Measurements from ENCODE around the gene RANBP17.

Gene RANBP17

GRCh38 chr5:171092194-171092593 is 230.4 kb downstream of the RANBP17 start:
- DNase-seq (ENCODE audit: low read depth): no peak

DNA sequence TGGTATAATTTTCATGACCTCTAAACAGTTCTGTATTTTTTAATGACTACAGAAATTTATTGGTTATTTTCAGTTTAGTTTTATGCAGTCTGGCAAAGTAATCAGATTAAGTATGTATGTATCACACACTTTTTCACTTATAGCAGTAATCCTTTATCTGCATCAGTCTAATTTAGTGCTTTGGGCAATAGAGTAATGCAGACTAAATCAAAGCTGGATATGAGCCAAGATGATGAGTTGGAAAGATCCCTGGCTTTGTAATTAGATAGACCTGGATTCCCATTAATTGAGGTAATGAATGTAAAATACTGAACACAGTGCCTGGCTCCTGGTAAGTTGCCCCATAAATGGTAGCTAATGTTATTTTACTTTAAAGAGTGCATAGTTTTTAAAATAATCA is 231.8 kb downstream of the RANBP17 start:
- DNase-seq (ENCODE audit: low read depth): no peak

- DNase-seq (ENCODE audit: low read depth): no peak
Measured at GRCh38 chr5:171094356-171094755, 232.5 kb downstream of the RANBP17 start.

GRCh38 chr5:171102877-171103610 is 241.2 kb downstream of the RANBP17 start:
- DNase-seq (ENCODE audit: low read depth): no peak

DNA sequence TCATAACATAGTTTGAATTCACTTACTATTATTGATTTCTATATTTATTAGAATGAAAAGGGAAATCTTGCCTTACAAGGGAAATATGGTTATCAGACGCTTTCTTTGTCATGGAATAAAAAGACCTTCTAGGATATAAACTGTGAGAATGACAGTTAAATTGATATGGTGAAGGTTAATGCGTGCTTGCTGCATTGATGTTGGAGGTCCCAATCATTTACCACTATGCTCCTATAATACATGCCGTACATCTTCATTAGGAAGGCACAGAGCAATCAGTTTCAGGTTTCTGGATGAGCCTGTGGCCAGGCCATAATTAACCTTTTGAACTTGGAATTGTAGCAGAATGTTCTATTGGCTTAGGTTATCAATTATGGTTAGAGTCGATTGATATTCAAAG is 245.9 kb downstream of the RANBP17 start:
- no peak for DNase-seq (ENCODE audit: low read depth)

DNA sequence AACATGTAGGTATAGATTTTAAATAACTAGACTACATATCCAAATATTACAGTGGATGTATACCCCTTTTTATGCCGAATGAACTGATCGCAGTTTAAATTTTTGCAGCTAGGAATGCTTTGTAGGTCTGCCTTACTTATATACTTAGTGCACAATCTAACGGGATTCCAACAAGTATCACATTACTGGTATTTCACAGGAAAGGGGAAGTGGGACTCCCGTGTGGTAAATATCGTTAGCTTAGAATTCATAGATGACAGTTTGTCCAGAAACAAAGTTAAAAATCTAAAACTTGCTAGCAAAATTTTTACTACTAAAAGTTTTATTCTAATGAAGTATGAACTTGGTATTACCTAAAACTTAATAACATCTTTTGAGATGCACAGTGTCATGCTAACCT is 253.7 kb downstream of the RANBP17 start:
- no peak for DNase-seq (ENCODE audit: low read depth)

DNA sequence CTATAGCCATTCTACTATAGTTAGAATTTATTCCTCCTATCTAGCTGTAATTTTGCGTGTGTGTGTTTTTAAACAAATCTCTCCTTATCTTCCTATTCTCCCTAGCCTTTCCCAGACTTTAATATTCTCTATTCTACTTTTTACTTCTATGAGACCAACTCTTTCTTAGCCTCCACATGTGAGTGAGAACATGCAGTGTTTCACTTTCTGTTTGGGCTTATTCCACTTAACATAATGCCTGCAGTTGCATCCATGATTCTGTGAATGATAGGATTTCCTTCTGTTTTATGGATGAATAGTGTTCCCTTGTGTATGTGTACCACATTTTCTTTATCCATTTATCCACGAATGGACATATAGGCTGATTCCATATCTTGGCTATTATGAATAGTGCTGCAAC is 254.9 kb downstream of the RANBP17 start:
- DNase-seq (ENCODE audit: low read depth): no peak

- no peak for DNase-seq (ENCODE audit: low read depth)
Measured at GRCh38 chr5:171120986-171121622, 259.3 kb downstream of the RANBP17 start.

DNA sequence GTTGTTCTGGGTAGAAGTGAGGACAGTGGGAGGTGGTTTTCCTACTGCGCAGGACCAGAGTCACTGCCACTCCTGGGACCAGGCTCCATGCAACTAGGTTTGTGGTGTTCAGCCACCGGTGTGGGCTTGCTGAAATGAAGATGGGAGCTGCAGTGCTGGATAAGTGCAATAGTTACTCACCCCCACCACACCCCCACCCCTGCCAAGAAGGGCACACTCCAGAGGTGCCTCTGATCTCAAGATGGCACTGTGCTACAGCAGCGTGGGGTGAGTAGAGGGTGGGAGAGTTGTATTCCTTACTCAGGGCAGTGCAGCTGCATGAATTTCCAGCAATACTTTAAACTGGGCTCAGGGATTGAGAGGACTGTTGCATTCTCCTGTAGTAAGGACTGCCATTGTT is 259.8 kb downstream of the RANBP17 start:
- DNase-seq (ENCODE audit: low read depth): no peak

DNA sequence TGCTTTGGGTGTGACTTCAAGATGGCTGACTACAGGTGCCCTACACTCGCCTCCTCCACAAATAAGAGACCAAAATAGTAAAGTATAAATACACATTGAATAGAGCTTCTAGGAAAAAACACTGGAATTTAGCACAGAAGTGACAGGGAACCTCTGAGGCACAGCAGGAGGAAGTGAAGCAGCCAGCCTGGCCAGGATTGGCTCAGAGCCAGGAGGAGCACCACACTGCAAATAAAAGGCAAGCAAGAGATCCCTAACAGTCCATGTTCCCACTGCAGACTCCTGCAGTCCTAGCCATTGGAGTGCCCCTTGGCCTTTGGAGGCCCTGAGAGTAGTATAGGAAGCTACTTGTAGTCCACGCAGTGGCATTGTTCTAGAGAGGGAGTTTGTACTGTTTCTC is 260.6 kb downstream of the RANBP17 start:
- no peak for DNase-seq (ENCODE audit: low read depth)

DNA sequence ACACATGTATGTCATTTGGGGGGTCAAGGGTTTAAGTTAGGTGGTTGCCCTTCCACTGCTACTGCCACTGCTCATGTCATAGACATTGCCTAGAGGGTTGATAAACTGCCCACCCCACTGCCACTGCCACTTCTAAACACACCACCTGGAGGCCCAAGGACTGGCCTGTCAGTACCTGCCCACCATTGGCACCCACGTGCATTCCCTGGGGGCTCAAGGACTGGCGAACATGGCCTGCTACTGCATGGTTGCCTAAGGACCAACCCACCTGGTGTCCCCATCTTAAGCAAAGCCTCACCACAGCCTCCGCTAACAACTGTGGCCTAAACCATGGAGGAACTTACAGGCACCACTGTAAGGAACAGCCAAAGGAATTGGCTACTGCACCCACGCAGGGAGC is 261.6 kb downstream of the RANBP17 start:
- DNase-seq (ENCODE audit: low read depth): no peak

DNA sequence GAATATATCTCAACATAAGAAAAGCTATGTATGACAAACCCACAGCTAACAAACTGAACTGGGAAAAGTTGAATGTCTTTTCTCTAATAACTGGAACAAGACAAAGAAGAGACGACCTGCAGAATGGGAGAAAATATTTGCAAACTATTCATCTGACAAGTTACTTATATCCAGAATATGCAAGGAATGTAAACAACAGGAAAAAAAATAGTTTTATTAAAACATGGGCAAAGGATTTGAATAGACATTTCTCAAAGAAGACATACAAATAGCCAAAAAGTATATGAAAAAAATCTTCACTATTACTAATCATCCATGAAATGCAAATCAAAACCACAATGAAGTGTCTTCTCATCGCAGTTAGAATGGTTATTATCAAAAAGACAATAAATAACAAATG is 265.5 kb downstream of the RANBP17 start:
- no peak for DNase-seq (ENCODE audit: low read depth)

DNA sequence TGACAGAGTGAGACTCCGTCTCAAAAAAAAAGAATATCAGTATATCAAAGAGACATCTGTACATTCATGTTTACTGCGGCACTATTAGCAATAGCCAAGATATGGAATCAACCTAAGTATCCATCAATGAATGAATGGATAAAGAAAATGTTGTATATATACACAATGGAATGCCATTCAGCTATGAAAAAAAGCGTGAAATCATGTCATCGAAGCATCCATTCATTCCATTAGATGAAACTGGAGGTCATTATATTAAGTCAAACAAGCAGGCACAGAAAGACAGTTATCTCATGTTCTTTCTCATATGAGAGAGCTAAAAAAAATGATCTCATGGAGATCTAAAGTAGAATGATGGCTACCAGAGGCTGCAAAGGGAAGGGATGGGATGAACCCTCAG is 266.3 kb downstream of the RANBP17 start:
- DNase-seq (ENCODE audit: low read depth): no peak

DNA sequence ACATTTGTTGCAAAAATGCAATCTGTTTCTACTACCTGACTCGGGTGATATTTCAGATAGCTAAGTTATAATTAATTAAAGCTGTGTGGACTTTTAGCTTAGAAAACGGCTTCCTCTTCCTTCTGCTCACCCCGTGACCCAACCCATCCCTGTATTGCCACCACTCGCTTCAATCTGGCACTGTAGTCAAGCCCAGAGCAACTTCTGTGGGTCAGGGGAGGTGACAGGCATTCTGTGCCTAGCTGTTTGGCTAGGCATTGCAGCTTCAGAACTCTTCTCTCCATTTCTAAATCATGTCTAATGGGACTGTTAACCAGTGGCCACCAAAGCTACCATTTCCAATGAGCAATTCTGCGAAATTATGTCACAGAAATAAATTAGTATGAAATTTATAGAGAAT is 267.5 kb downstream of the RANBP17 start:
- DNase-seq (ENCODE audit: low read depth): no peak

DNA sequence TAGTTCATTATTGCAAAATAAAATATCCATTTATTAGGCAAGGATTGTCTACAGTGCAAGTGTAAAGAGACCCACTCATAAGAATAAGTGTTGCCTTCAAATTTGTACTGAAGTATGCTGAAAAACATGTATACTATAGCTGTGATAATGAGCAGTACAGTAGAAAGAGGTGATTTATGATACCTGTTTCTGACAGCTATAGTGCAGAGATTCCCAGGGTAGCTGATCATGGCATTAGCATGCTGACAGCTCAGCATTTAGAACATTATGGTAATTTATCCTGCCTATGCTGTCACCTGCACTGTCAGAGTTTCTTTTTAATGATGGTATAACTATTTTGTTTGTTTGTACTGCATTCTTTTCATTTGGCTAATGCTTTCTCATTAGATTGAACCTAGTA is 269.7 kb downstream of the RANBP17 start:
- no peak for DNase-seq (ENCODE audit: low read depth)

- no peak for DNase-seq (ENCODE audit: low read depth)
Measured at GRCh38 chr5:171137768-171138525, 276.1 kb downstream of the RANBP17 start.

DNA sequence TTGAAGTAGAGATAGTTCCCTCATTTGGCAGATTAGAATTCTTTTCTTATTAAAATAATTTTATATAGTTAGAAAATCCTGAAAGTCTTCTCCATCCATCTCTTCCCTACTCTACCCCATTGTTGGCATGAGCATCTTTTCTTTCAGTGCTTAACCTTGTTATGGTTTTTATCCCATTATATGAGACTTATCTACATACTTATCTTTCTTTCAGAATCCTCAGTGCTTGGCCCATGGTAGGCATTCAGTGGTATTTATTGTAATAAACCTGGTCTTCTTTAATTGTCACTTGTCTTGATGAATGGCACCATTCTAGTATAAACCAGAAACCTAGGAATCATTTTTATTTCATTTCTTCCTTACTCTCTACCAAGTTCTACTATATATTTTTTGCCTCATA is 277.4 kb downstream of the RANBP17 start:
- no peak for DNase-seq (ENCODE audit: low read depth)

GRCh38 chr5:171142617-171143016 is 280.8 kb downstream of the RANBP17 start:
- DNase-seq (ENCODE audit: low read depth): no peak

DNA sequence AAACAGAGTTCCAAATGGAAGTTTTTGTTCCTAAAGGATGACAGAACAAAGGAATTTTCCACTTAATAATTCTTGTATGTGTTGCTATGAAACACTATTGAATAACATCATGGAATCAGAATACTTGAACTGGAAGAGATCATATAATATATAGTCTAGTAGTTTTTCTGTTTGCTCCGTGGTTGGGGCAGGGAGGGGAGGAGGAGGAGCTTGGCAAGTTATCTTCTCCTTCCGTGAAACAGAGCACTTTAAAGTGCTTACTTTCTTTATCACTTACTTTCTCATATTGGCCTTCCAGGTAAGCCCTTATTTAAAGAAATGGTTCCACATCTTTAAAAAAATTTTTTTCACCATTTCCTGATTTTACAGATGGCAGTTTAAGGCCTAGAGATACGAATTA is 281.4 kb downstream of the RANBP17 start:
- DNase-seq (ENCODE audit: low read depth): no peak

DNA sequence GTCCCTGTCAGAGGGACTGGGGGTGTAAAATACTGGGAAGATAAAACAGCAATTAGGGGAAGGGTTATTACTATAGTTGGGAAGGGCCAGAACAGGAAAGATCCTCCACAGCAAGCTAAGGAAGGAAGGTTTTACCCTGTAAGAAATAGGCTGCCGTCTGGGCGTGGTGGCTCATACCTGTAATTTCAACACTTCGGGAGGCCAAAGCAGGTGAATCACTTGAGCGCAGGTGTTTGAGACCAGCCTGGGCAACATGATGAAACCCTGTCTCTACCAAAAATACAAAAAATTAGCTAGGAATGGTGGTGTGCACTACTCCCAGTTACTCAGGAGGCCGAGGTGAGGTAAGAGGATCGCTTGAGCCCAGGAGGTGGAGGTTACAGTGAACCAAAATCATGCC is 282.1 kb downstream of the RANBP17 start:
- no peak for DNase-seq (ENCODE audit: low read depth)

DNA sequence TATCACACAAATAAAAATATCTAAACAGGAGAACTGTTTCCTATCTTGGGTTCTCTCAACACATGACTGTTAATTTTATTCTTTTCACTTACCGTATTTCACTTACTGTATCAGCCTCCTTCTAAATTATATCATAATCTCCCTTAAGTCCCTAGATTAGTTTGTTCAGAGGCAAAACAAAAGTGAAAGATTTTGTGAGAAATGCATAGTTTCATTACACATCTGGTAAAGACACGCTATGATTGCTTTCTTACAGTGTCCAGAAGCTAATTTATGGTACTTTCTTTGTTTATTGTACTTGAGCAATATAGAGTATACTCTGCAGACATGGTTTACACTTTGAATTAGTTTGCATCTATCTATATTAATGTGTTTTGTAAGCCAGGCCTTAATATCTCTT is 287.5 kb downstream of the RANBP17 start:
- DNase-seq (ENCODE audit: low read depth): no peak

GRCh38 chr5:171149772-171150171 is 288.0 kb downstream of the RANBP17 start:
- no peak for DNase-seq (ENCODE audit: low read depth)

DNA sequence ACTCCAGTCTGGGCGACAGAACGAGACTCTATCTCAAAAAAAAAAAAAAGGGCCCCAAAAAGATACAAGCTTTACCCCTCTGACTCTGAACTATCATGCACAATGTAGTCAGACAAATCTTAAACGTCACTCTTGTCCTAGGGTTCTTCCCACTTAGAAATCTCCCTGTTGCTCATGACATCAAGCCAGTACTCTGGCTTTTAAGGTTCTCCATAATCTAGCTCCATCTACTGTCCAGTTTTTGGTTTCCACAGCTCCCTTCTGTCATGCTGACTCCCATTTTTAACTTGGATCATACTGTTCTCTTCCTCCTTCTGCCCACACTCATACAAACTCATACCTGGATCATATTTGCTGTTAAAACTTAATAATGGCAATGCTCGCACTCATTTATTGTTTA is 290.6 kb downstream of the RANBP17 start:
- DNase-seq (ENCODE audit: low read depth): no peak

Measured in stimulated activated CD8-positive, alpha-beta memory T cell treated with anti-CD3 and anti-CD28 coated beads, Interleukin-7, amount 100 ng/mL, for 24 hours (primary cell).